Activated naive CD4-positive, alpha-beta T cell treated with anti-CD3 and anti-CD28 coated beads, Interleukin-2, amount 50 U/mL, for 24 hours (primary cell): ENCODE measurements around the gene OTX1.

Experiments used
- H3K27ac Mint-ChIP-seq: one replicate; pipeline ENCODE4 v1.8.0; 2021; ENCODE audit warnings: mild to moderate bottlenecking, mixed read lengths
- H3K27me3 Mint-ChIP-seq: one replicate; pipeline ENCODE4 v1.8.0; 2021; ENCODE audit warnings: mixed read lengths
- H3K36me3 Mint-ChIP-seq: one replicate; pipeline ENCODE4 v1.8.0; 2021; ENCODE audit warnings: mixed read lengths
- H3K4me1 Mint-ChIP-seq: one replicate; pipeline ENCODE4 v1.8.0; 2021; ENCODE audit warnings: mixed read lengths
- H3K4me3 Mint-ChIP-seq: one replicate; pipeline ENCODE4 v1.8.0; 2021; ENCODE audit warnings: mild to moderate bottlenecking, mixed read lengths
- H3K9me3 Mint-ChIP-seq: one replicate; pipeline ENCODE4 v1.8.0; 2021; ENCODE audit warnings: mixed read lengths

Gene OTX1

GRCh38 chr2:63053081-63053888, 2.7 kb downstream of the OTX1 start:
- Mint-ChIP-seq H3K27me3 (peaks cover 64% of the 10 kb centered on the region), H3K9me3 (no peaks in the 10 kb centered on the region), H3K4me1 (peaks cover 77% of the 10 kb centered on the region), H3K4me3 (no peak overlapping the region), H3K27ac (no peak overlapping the region), H3K36me3 (no peaks in the 10 kb centered on the region)

GRCh38 chr2:63053889-63054602, 3.4 kb downstream of the OTX1 start:
- H3K4me1 Mint-ChIP-seq: peaks cover 76% of the 10 kb centered on the region
- H3K36me3 Mint-ChIP-seq: no peaks in the 10 kb centered on the region
- no peaks in the 10 kb centered on the region for H3K9me3 Mint-ChIP-seq
- no peak overlapping the region for H3K27ac Mint-ChIP-seq
- peak overlapping the region; percentile 19 for H3K4me3 Mint-ChIP-seq
- H3K27me3 Mint-ChIP-seq: peaks cover 64% of the 10 kb centered on the region

- Mint-ChIP-seq H3K27ac (no peak overlapping the region), H3K4me1 (peaks cover 69% of the 10 kb centered on the region), H3K4me3 (peak overlapping the region; percentile 49), H3K9me3 (no peaks in the 10 kb centered on the region), H3K27me3 (peaks cover 58% of the 10 kb centered on the region), H3K36me3 (no peaks in the 10 kb centered on the region)
Observed at GRCh38 chr2:63054841-63055225, 4.2 kb downstream of the OTX1 start.

GRCh38 chr2:63055226-63056106, 4.8 kb downstream of the OTX1 start:
- Mint-ChIP-seq H3K9me3 (no peaks in the 10 kb centered on the region), H3K4me3 (peak overlapping the region; percentile 49), H3K4me1 (peaks cover 72% of the 10 kb centered on the region), H3K27ac (no peak overlapping the region), H3K36me3 (peaks cover 1% of the 10 kb centered on the region), H3K27me3 (peaks cover 61% of the 10 kb centered on the region)

GRCh38 chr2:63056107-63057050, 5.7 kb downstream of the OTX1 start:
- H3K27me3 Mint-ChIP-seq: peaks cover 62% of the 10 kb centered on the region
- H3K36me3 Mint-ChIP-seq: peaks cover 1% of the 10 kb centered on the region
- H3K9me3 Mint-ChIP-seq: peaks cover 4% of the 10 kb centered on the region
- peaks cover 66% of the 10 kb centered on the region for H3K4me1 Mint-ChIP-seq
- H3K27ac Mint-ChIP-seq: peak overlapping the region; percentile 23
- H3K4me3 Mint-ChIP-seq: peak overlapping the region; percentile 27

- Mint-ChIP-seq H3K27me3 (peaks cover 65% of the 10 kb centered on the region), H3K36me3 (peaks cover 1% of the 10 kb centered on the region), H3K27ac (no peak overlapping the region), H3K4me1 (peaks cover 61% of the 10 kb centered on the region), H3K4me3 (no peak overlapping the region), H3K9me3 (peaks cover 4% of the 10 kb centered on the region)
Observed at GRCh38 chr2:63057249-63058143, 6.9 kb downstream of the OTX1 start.

GRCh38 chr2:63058144-63058920, 7.7 kb downstream of the OTX1 start:
- Mint-ChIP-seq H3K36me3 (peaks cover 1% of the 10 kb centered on the region), H3K4me1 (peaks cover 57% of the 10 kb centered on the region), H3K4me3 (peak overlapping the region; percentile 21), H3K27me3 (peaks cover 64% of the 10 kb centered on the region), H3K9me3 (peaks cover 4% of the 10 kb centered on the region), H3K27ac (no peak overlapping the region)

GRCh38 chr2:63058921-63059792, 8.5 kb downstream of the OTX1 start:
- Mint-ChIP-seq H3K27ac (no peak overlapping the region), H3K36me3 (peaks cover 1% of the 10 kb centered on the region), H3K4me3 (no peak overlapping the region), H3K27me3 (peaks cover 66% of the 10 kb centered on the region), H3K9me3 (peaks cover 4% of the 10 kb centered on the region), H3K4me1 (peaks cover 49% of the 10 kb centered on the region)

- H3K27ac Mint-ChIP-seq: no peak overlapping the region
- H3K4me1 Mint-ChIP-seq: peaks cover 41% of the 10 kb centered on the region
- peaks cover 66% of the 10 kb centered on the region for H3K27me3 Mint-ChIP-seq
- H3K4me3 Mint-ChIP-seq: peak overlapping the region; percentile 35
- peaks cover 4% of the 10 kb centered on the region for H3K9me3 Mint-ChIP-seq
- peaks cover 1% of the 10 kb centered on the region for H3K36me3 Mint-ChIP-seq
Observed at GRCh38 chr2:63059793-63060471, 9.3 kb downstream of the OTX1 start.

GRCh38 chr2:63060472-63060991, 9.9 kb downstream of the OTX1 start:
- H3K27me3 Mint-ChIP-seq: peaks cover 64% of the 10 kb centered on the region
- H3K4me1 Mint-ChIP-seq: peaks cover 38% of the 10 kb centered on the region
- H3K27ac Mint-ChIP-seq: no peak overlapping the region
- peaks cover 4% of the 10 kb centered on the region for H3K9me3 Mint-ChIP-seq
- H3K4me3 Mint-ChIP-seq: no peak overlapping the region
- H3K36me3 Mint-ChIP-seq: peaks cover 1% of the 10 kb centered on the region

- no peak overlapping the region for H3K27ac Mint-ChIP-seq
- H3K4me3 Mint-ChIP-seq: no peak overlapping the region
Observed at GRCh38 chr2:63064197-63064596, 13.6 kb downstream of the OTX1 start.

GRCh38 chr2:63064661-63065060, 14.0 kb downstream of the OTX1 start:
- peaks cover 4% of the 10 kb centered on the region for H3K9me3 Mint-ChIP-seq
- no peak overlapping the region for H3K4me3 Mint-ChIP-seq
- H3K4me1 Mint-ChIP-seq: peaks cover 6% of the 10 kb centered on the region
- H3K36me3 Mint-ChIP-seq: peaks cover 1% of the 10 kb centered on the region
- peaks cover 52% of the 10 kb centered on the region for H3K27me3 Mint-ChIP-seq
- H3K27ac Mint-ChIP-seq: no peak overlapping the region

More at GRCh38 chr2:63064197-63064596, 13.6 kb downstream of the OTX1 start:
- peaks cover 4% of the 10 kb centered on the region for H3K9me3 Mint-ChIP-seq
- peaks cover 6% of the 10 kb centered on the region for H3K4me1 Mint-ChIP-seq
- H3K36me3 Mint-ChIP-seq: peaks cover 1% of the 10 kb centered on the region
- H3K27me3 Mint-ChIP-seq: peaks cover 51% of the 10 kb centered on the region
